HEK293T (cell line): ENCODE data around the gene ZPLD1.

Experiments used
- CTCF ChIA-PET: fragments of 350-600 bp; formaldehyde crosslinking; extraction: SDS; loops from one replicate; lab custom pipeline; 2021; ENCODE audit warnings: antibody characterized with exemption, inconsistent platforms; lab: Yijun Ruan, JAX
- POLR2A ChIA-PET: fragments of 350-600 bp; formaldehyde crosslinking; extraction: SDS; loops from one replicate; lab custom pipeline; 2020; ENCODE audit warnings: antibody characterized with exemption, inconsistent platforms; lab: Yijun Ruan, JAX
- DNase-seq: peaks from one replicate; pipeline ENCODE4 v3.0.0; 2012; ENCODE audit warnings: mixed read lengths; ENCODE audit errors: extremely low spot score
- ARNT ChIP-seq: fragments of 450-650 bp; IDR thresholded peaks from 2 replicates; pipeline ENCODE4 v1.6.1; 2017; ENCODE audit warnings: mild to moderate bottlenecking
- BHLHE40 ChIP-seq: fragments of 450-650 bp; IDR thresholded peaks from 2 replicates; pipeline ENCODE4 v1.6.1; 2016; ENCODE audit warnings: mild to moderate bottlenecking, moderate library complexity, borderline replicate concordance
- CTBP1 ChIP-seq: fragments of 450-650 bp; IDR thresholded peaks from 2 replicates; pipeline ENCODE4 v1.6.1; 2016; ENCODE audit warnings: borderline replicate concordance
- ELF4 ChIP-seq: fragments of 450-650 bp; IDR thresholded peaks from 2 replicates; pipeline ENCODE4 v1.6.1; 2017; ENCODE audit warnings: antibody characterized with exemption
- FOXA1 ChIP-seq: fragments of 450-650 bp; IDR thresholded peaks from 2 replicates; pipeline ENCODE4 v1.6.1; 2016; ENCODE audit warnings: mild to moderate bottlenecking
- FOXK2 ChIP-seq: fragments of 450-650 bp; IDR thresholded peaks from 2 replicates; pipeline ENCODE4 v1.6.1; 2016; ENCODE audit warnings: mild to moderate bottlenecking
- FOXM1 ChIP-seq: fragments of 450-650 bp; IDR thresholded peaks from 2 replicates; pipeline ENCODE4 v1.6.1; 2017; ENCODE audit warnings: mild to moderate bottlenecking, borderline replicate concordance
- HDGF ChIP-seq: fragments of 450-650 bp; IDR thresholded peaks from 2 replicates; pipeline ENCODE4 v1.6.1; 2017; ENCODE audit warnings: antibody characterized with exemption, borderline replicate concordance
- L3MBTL2 ChIP-seq: fragments of 450-650 bp; conservative IDR thresholded peaks from 2 replicates; pipeline ENCODE4 v1.6.1; 2016; ENCODE audit warnings: mild to moderate bottlenecking
- LEF1 ChIP-seq: fragments of 450-650 bp; IDR thresholded peaks from 2 replicates; pipeline ENCODE4 v1.6.1; 2017; ENCODE audit warnings: mild to moderate bottlenecking, borderline replicate concordance
- NFRKB ChIP-seq: fragments of 450-650 bp; IDR thresholded peaks from 2 replicates; pipeline ENCODE4 v1.6.1; 2016; ENCODE audit warnings: mild to moderate bottlenecking, moderate library complexity
- SP1 ChIP-seq: fragments of 450-650 bp; IDR thresholded peaks from 2 replicates; pipeline ENCODE4 v1.6.1; 2017
- SUZ12 ChIP-seq: fragments of 450-650 bp; IDR thresholded peaks from 2 replicates; pipeline ENCODE4 v1.6.1; 2016; ENCODE audit warnings: mild to moderate bottlenecking
- TARDBP ChIP-seq: fragments of 450-650 bp; IDR thresholded peaks from 2 replicates; pipeline ENCODE4 v1.6.1; 2016
- ZNF384 ChIP-seq: fragments of 450-650 bp; IDR thresholded peaks from 2 replicates; pipeline ENCODE4 v1.6.1; 2016
- TF ChIP-seq, protein P1 (sequence below): fragments of 450-650 bp; IDR thresholded peaks from 2 replicates; pipeline ENCODE4 v1.6.1; 2016

ZPLD1 gene

DNA sequence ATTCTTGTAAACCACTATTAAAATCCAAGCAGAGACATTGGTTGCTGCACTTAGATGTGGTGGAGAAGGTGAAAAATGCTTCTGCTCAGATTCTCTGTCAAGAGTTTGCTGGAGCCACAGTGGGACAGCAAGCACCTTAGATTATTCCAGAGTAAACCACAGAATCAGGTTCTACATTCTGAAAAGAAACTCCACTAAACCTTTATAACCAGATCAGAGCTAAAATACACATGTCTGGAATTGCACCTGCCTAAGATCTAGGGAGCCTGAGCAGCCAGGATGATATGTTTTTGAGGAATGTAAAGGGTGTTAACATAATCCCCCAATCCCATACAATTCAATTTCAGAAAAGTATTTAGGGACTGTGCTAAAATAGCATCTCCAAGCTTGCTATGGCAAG lies at the start of gene ZPLD1:
Gene ZPLD1 (plus strand): TSS at position 301 of the 400 bp plus-strand sequence. CDS start 3,473 bp downstream, outside the sequence.
- CTCF ChIA-PET = no interaction called here
- TF ChIP-seq NFRKB (no peak), BHLHE40 (no peak), LEF1 (no peak), FOXK2 (no peak), SP1 (no peak), ELF4 (no peak), TARDBP (no peak), ZNF384 (no peak), L3MBTL2 (no peak), ARNT (no peak), CTBP1 (no peak), FOXM1 (no peak), HDGF (no peak), SUZ12 (no peak), FOXA1 (no peak)
- TF ChIP-seq, protein P1, sequence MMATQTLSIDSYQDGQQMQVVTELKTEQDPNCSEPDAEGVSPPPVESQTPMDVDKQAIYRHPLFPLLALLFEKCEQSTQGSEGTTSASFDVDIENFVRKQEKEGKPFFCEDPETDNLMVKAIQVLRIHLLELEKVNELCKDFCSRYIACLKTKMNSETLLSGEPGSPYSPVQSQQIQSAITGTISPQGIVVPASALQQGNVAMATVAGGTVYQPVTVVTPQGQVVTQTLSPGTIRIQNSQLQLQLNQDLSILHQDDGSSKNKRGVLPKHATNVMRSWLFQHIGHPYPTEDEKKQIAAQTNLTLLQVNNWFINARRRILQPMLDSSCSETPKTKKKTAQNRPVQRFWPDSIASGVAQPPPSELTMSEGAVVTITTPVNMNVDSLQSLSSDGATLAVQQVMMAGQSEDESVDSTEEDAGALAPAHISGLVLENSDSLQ = no peak
- DNase-seq = no peak
- POLR2A ChIA-PET = no interaction called here

DNA sequence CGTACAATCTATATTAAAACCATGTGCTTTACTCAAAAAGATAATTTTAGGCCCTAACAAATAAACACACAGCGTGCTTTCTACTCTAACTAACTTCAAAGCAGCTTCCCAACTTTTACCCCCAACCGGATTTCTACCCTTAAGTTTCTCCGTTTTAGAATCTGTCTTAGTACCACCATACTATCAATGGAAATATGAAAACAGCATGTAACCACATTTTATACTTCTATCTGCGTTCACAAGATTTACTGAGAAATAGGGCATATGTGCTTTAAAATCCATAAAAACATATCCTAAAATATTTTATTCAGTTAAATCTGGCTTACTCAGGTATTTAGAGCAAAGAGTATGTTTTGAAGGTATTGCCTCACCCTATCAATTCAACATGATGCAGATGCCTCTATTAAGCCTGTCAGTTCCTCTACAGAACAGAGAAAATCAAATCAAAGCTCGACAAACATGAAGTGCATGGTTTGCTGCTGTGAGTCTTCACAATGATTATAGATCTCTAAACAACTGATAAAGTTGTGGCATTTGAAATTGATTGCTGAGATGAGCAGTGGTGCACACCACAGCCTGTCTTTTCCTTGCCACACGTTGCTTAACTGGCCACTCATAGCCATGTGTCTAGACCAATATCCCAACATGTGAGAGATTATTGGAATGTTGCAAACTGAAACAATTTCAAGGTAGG lies 44.5 kb upstream of the ZPLD1 start:
- DNase-seq = no peak
- CTCF ChIA-PET = no interaction called here
- TF ChIP-seq TARDBP (no peak), FOXK2 (no peak), ZNF384 (no peak), ELF4 (no peak), FOXA1 (no peak), SP1 (no peak), NFRKB (no peak), FOXM1 (no peak), L3MBTL2 (no peak), SUZ12 (no peak), BHLHE40 (no peak), LEF1 (no peak), CTBP1 (no peak), ARNT (no peak), HDGF (no peak)
- TF ChIP-seq, protein P1 = no peak
- POLR2A ChIA-PET = no interaction called here

DNA sequence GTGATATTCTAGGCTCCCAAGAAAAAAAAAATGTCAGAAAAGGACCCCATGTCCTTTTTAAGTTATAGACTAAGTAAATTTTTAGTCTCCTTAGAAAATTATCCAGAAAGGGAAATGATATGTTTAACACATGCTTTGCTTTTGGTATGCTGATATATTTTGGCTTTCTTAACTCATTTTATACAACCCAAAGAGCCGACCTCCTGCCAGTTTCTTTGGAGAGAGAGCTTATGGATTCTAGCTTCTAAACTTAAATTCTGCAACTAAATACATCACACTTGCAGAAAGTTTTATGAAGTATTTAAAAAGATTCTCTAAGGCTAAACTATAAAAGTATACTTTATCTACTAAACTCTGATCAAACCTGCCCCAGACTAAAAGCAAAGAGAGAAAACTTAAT lies 43.9 kb upstream of the ZPLD1 start:
- ChIA-PET CTCF (no interaction called here), POLR2A (no interaction called here)
- DNase-seq = no peak
- TF ChIP-seq SP1 (no peak), CTBP1 (no peak), LEF1 (no peak), NFRKB (no peak), FOXA1 (no peak), L3MBTL2 (no peak), FOXK2 (no peak), ZNF384 (no peak), TARDBP (no peak), HDGF (no peak), SUZ12 (no peak), FOXM1 (no peak), ARNT (no peak), ELF4 (no peak), BHLHE40 (no peak)
- TF ChIP-seq, protein P1 = no peak

DNA sequence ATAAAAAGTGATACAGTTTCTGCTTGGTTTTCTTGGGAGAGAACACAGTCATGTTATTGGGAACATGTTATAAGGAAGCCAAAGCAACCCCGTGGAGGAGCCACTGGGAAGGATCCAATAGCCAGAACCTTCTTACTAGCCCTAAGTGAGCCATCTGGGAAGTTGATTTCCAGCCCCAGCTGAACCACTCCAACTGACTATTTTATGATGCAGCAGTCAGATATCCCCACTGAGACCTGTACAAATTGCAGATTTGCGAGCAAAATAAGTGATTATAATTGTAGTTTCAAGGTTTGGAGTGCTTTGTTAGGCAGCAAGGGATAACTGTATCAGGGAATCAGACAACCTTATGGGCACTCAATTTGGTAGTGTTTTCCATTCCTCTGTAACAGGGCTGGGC lies 43.3 kb upstream of the ZPLD1 start:
- DNase-seq = no peak
- CTCF ChIA-PET = no interaction called here
- POLR2A ChIA-PET = no interaction called here
- TF ChIP-seq CTBP1 (no peak), BHLHE40 (no peak), ARNT (no peak), ZNF384 (no peak), FOXM1 (no peak), ELF4 (no peak), HDGF (no peak)

DNA sequence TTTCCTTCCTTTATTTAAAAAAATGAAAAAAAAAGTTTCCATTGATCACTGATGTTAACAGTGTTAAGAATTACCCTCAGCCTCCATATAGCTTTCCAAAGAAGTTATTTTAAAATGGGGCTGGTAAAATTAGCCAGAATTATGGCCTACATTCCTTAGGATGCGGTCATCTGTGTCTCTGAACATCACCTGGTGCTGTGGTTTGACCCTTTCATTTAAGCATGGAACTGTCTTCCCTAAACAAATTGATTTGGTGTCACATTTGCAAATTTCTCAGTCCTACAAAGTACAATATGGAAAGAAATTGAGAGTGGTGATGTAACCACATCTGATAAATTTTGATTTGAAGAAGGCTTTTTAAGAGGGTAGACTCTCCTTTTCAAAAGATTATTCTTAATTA lies 40.3 kb upstream of the ZPLD1 start:
- ChIA-PET POLR2A (no interaction called here), CTCF (interaction anchor here (0.6 kb wide), 1 partner anchor 67 kb away, joined by 3 read pairs; no protein-coding TSS in a partner anchor)
- no peak for DNase-seq
- TF ChIP-seq FOXA1 (no peak), SP1 (no peak), HDGF (no peak), FOXM1 (no peak), FOXK2 (no peak), ZNF384 (no peak), CTBP1 (no peak), ELF4 (no peak), ARNT (no peak), LEF1 (no peak), L3MBTL2 (no peak), NFRKB (no peak), SUZ12 (no peak), TARDBP (no peak), BHLHE40 (no peak)
- TF ChIP-seq, protein P1 = no peak
